GM23248 (cell line): ENCODE data around the gene POMZP3.
"Not testable (repeated sequence)": the region's sequence is repeated elsewhere in the genome, so short reads cannot be mapped to it uniquely, and the experiment has no call there.

Experiments used
- EZH2 ChIP-seq: fragments of 200-600 bp; sonication (generic); IDR thresholded peaks from 2 replicates; pipeline ENCODE4 v1.6.1; 2018; ENCODE audit warnings: antibody characterized with exemption, mild to moderate bottlenecking; ENCODE audit not compliant: insufficient read depth, poor library complexity, severe bottlenecking
- EZH2phosphoT487 ChIP-seq: fragments of 200-600 bp; sonication (generic); IDR thresholded peaks from 2 replicates; pipeline ENCODE4 v1.6.1; 2018; ENCODE audit warnings: antibody characterized with exemption, moderate library complexity, mild to moderate bottlenecking, low read depth; ENCODE audit not compliant: insufficient read depth

GRCh38 chr7:76582848-76583631, 44.0 kb downstream of the POMZP3 start:
- not testable (repeated sequence) for TF ChIP-seq EZH2, EZH2phosphoT487
